Epithelial cell of umbilical artery (primary cell): Measurements from ENCODE around the gene MT1X. TPM values are rescaled to one million over a fixed set of nuclear protein-coding genes. Genes with fewer than 3 reads are reported as not detected.

ENCODE experiments used
- total RNA-seq: library from RNA; depleted of rRNA; stranded (reverse); fragments of >200 nt; gene quantifications from 2 replicates; pipeline ENCODE4 v1.2.3, GENCODE V29; 2014

Gene MT1X
- total RNA-seq = 3.0 and 7.1 TPM in 2 replicates

GRCh38 chr16:56681939-56682702 lies at the start of gene MT1X:
Gene MT1X, plus strand, starts transcription at chr16:56682470. Its CDS starts 71 bp downstream, at chr16:56682541.

GRCh38 chr16:56637814-56638750 lies 44.2 kb upstream of the MT1X start, which contains the start of gene MT1A:
Gene MT1A, plus strand, starts transcription at chr16:56638666. Its CDS starts 73 bp downstream, at chr16:56638739.

GRCh38 chr16:56651586-56651985 lies 30.7 kb upstream of the MT1X start, which contains the start of gene MT1B:
Gene MT1B, plus strand, starts transcription at chr16:56651886. Its CDS starts 68 bp downstream, at chr16:56651954.

GRCh38 chr16:56657555-56658326 lies 24.5 kb upstream of the MT1X start, which contains the start of gene MT1F:
Gene MT1F, plus strand, starts transcription at chr16:56657959. Its CDS starts 100 bp downstream, at chr16:56658059.

GRCh38 chr16:56667581-56668571 lies 14.4 kb upstream of the MT1X start, which contains the start of gene MT1G:
Gene MT1G, minus strand, starts transcription at chr16:56668065. Its CDS starts 72 bp downstream, at chr16:56667993.

GRCh38 chr16:56669005-56669839 lies 13.0 kb upstream of the MT1X start, which contains the start of gene MT1H:
Gene MT1H, plus strand, starts transcription at chr16:56669814. Its CDS starts 71 bp downstream, at chr16:56669885.

GRCh38 chr16:56729735-56730662 lies 47.7 kb downstream of the MT1X start, which contains the start of gene NUP93:
Gene NUP93, plus strand, starts transcription at chr16:56730129. Its CDS starts 18,119 bp downstream, at chr16:56748248.

Other genes with a start within 250 kb of the MT1X start
- 80.6 and 102 TPM in 2 replicates for gene NUDT21, start 231.1 kb upstream of the MT1X start, total RNA-seq
- gene OGFOD1, start 230.9 kb upstream of the MT1X start, total RNA-seq = 47.1 and 159 TPM in 2 replicates
- gene BBS2, start 162.4 kb upstream of the MT1X start, total RNA-seq = 50.0 and 63.5 TPM in 2 replicates
- gene MT4, start 117.4 kb upstream of the MT1X start, total RNA-seq = not detected in 2 replicates
- gene MT3, start 92.9 kb upstream of the MT1X start, total RNA-seq = not detected in 2 replicates
- gene MT2A, start 73.9 kb upstream of the MT1X start, total RNA-seq = 12.8 and 46.1 TPM in 2 replicates
- 14.1 and 18.5 TPM in 2 replicates for gene MT1E, start 56.7 kb upstream of the MT1X start, total RNA-seq
- gene MT1M, start 49.8 kb upstream of the MT1X start, total RNA-seq = not detected in 2 replicates
- 0.97 TPM in 1 of 2 replicates, not detected in the other for gene MT1A, start 43.8 kb upstream of the MT1X start, total RNA-seq
- gene MT1B, start 30.6 kb upstream of the MT1X start, total RNA-seq = not detected in 2 replicates
- gene MT1F, start 24.5 kb upstream of the MT1X start, total RNA-seq = 0.32 TPM in 1 of 2 replicates, not detected in the other
- not detected in 2 replicates for gene MT1G, start 14.4 kb upstream of the MT1X start, total RNA-seq
- not detected in 2 replicates for gene MT1H, start 12.7 kb upstream of the MT1X start, total RNA-seq
- 74.2 and 87.1 TPM in 2 replicates for gene NUP93, start 47.7 kb downstream of the MT1X start, total RNA-seq
- not detected in 2 replicates for gene SLC12A3, start 182.7 kb downstream of the MT1X start, total RNA-seq
- gene HERPUD1, start 249.7 kb downstream of the MT1X start, total RNA-seq = 39.0 and 52.6 TPM in 2 replicates